SK-N-SH treated with all-trans-retinoic acid at 6 μM for 48 hours (cell line): ENCODE results near the gene USF2.

Experiments
- ATAC-seq: fragments of 200-7000 bp; cut with Tn5 transposase; 3 replicates; pipeline ENCODE4 v1.9.1; 2020; ENCODE audit warnings: mild to moderate bottlenecking, moderate library complexity
- ARNTL ChIP-seq: fragments of 450-650 bp; formaldehyde crosslinking; IDR thresholded peaks from 2 replicates; pipeline ENCODE4 v1.5.0; 2020; ENCODE audit warnings: low read depth, mild to moderate bottlenecking, moderate library complexity, borderline replicate concordance
- BACH2 ChIP-seq: fragments of 250-450 bp; sonication (Bioruptor Pico); IDR thresholded peaks from 2 replicates; pipeline ENCODE4 v1.9.0; 2021; ENCODE audit warnings: mild to moderate bottlenecking, borderline replicate concordance
- CREB5 ChIP-seq: fragments of 250-450 bp; sonication (Bioruptor Pico); IDR thresholded peaks from 2 replicates; pipeline ENCODE4 v1.5.1; 2020; ENCODE audit warnings: low read depth, mild to moderate bottlenecking, moderate library complexity
- CSDC2 ChIP-seq: fragments of 250-450 bp; sonication (Bioruptor Pico); IDR thresholded peaks from 2 replicates; pipeline ENCODE4 v1.5.0; 2020; ENCODE audit warnings: mild to moderate bottlenecking, moderate library complexity
- ESRRG ChIP-seq: fragments of 250-450 bp; sonication (Bioruptor Pico); IDR thresholded peaks from 2 replicates; pipeline ENCODE4 v1.6.1; 2021; ENCODE audit warnings: mild to moderate bottlenecking
- GLIS3 ChIP-seq: fragments of 250-450 bp; sonication (Bioruptor Pico); IDR thresholded peaks from 2 replicates; pipeline ENCODE4 v1.5.0; 2020; ENCODE audit warnings: mild to moderate bottlenecking, moderate library complexity
- ISL1 ChIP-seq: fragments of 250-450 bp; sonication (Bioruptor Pico); IDR thresholded peaks from 2 replicates; pipeline ENCODE4 v2.1.2; 2022; ENCODE audit warnings: mild to moderate bottlenecking, moderate library complexity
- OSR1 ChIP-seq: fragments of 250-450 bp; sonication (Bioruptor Pico); IDR thresholded peaks from 2 replicates; pipeline ENCODE4 v1.8.0; 2022; ENCODE audit warnings: moderate library complexity, mild to moderate bottlenecking, inconsistent platforms
- POU6F1 ChIP-seq: fragments of 250-450 bp; sonication (Bioruptor Pico); IDR thresholded peaks from 2 replicates; pipeline ENCODE4 v1.8.0; 2021; ENCODE audit warnings: low read depth, mild to moderate bottlenecking, moderate library complexity, borderline replicate concordance
- PPARA ChIP-seq: fragments of 250-450 bp; sonication (Bioruptor Pico); IDR thresholded peaks from 2 replicates; pipeline ENCODE4 v1.5.0; 2020; ENCODE audit warnings: mild to moderate bottlenecking, borderline replicate concordance
- RARB ChIP-seq: fragments of 250-450 bp; sonication (Bioruptor Pico); IDR thresholded peaks from 2 replicates; pipeline ENCODE4 v1.8.0; 2021; ENCODE audit warnings: mild to moderate bottlenecking, moderate library complexity
- SNAI2 ChIP-seq: fragments of 250-450 bp; sonication (Bioruptor Pico); IDR thresholded peaks from 2 replicates; pipeline ENCODE4 v1.5.0; 2020; ENCODE audit warnings: mild to moderate bottlenecking, moderate library complexity
- TCF4 ChIP-seq: fragments of 250-450 bp; sonication (Bioruptor Pico); IDR thresholded peaks from 2 replicates; pipeline ENCODE4 v1.8.0; 2021; ENCODE audit warnings: mild to moderate bottlenecking, moderate library complexity, borderline replicate concordance
- TOX ChIP-seq: fragments of 250-450 bp; sonication (Bioruptor Pico); IDR thresholded peaks from 2 replicates; pipeline ENCODE4 v1.8.0; 2021; ENCODE audit warnings: mild to moderate bottlenecking, moderate library complexity, borderline replicate concordance
- ZC3H10 ChIP-seq: fragments of 250-450 bp; sonication (Bioruptor Pico); IDR thresholded peaks from 2 replicates; pipeline ENCODE4 v1.5.1; 2021; ENCODE audit warnings: mild to moderate bottlenecking, moderate library complexity
- ZFP3 ChIP-seq: fragments of 250-450 bp; sonication (Bioruptor Pico); IDR thresholded peaks from 2 replicates; pipeline ENCODE4 v1.5.0; 2020; ENCODE audit warnings: mild to moderate bottlenecking, moderate library complexity
- ZFP30 ChIP-seq: fragments of 450-650 bp; formaldehyde crosslinking; IDR thresholded peaks from 2 replicates; pipeline ENCODE4 v1.5.0; 2022; ENCODE audit warnings: mild to moderate bottlenecking, moderate library complexity
- ZNF565 ChIP-seq: fragments of 450-650 bp; formaldehyde crosslinking; conservative IDR thresholded peaks from 2 replicates; pipeline ENCODE4 v1.5.0; 2020; ENCODE audit warnings: low read depth, mild to moderate bottlenecking, moderate library complexity
- ZNF70 ChIP-seq: fragments of 450-650 bp; formaldehyde crosslinking; IDR thresholded peaks from 2 replicates; pipeline ENCODE4 v1.5.0; 2020; ENCODE audit warnings: mild to moderate bottlenecking, moderate library complexity
- ZNF8 ChIP-seq: fragments of 450-650 bp; formaldehyde crosslinking; IDR thresholded peaks from 2 replicates; pipeline ENCODE4 v1.5.0; 2020; ENCODE audit warnings: mild to moderate bottlenecking, moderate library complexity
- TF ChIP-seq, protein P1 (sequence below): fragments of 250-450 bp; sonication (Bioruptor Pico); IDR thresholded peaks from 2 replicates; pipeline ENCODE4 v1.5.0; 2020; ENCODE audit warnings: mild to moderate bottlenecking, moderate library complexity
- TF ChIP-seq, protein P2 (sequence below): fragments of 250-450 bp; sonication (Bioruptor Pico); IDR thresholded peaks from 2 replicates; pipeline ENCODE4 v1.5.1; 2021; ENCODE audit warnings: mild to moderate bottlenecking, moderate library complexity
- TF ChIP-seq, protein P3 (sequence below): fragments of 250-450 bp; sonication (Bioruptor Pico); IDR thresholded peaks from 2 replicates; pipeline ENCODE4 v1.8.0; 2020; ENCODE audit warnings: mild to moderate bottlenecking, moderate library complexity, borderline replicate concordance

USF2 gene, protein sequence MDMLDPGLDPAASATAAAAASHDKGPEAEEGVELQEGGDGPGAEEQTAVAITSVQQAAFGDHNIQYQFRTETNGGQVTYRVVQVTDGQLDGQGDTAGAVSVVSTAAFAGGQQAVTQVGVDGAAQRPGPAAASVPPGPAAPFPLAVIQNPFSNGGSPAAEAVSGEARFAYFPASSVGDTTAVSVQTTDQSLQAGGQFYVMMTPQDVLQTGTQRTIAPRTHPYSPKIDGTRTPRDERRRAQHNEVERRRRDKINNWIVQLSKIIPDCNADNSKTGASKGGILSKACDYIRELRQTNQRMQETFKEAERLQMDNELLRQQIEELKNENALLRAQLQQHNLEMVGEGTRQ

GRCh38 chr19:35268536-35269437, at the start of gene USF2:
Gene USF2 (plus strand): TSS chr19:35268962. CDS start chr19:35269102, 140 bp downstream.
- ATAC-seq, result peak; percentile 19; the same call in 2 of the 3 replicates
- TF ChIP-seq RARB (CRISPR knock-in tag) (no peak), OSR1 (CRISPR knock-in tag) (no peak), ESRRG (CRISPR knock-in tag) (no peak), ZFP30 (no peak), ZNF70 (CRISPR knock-in tag) (no peak), CREB5 (CRISPR knock-in tag) (no peak), BACH2 (CRISPR knock-in tag) (no peak), ZFP3 (CRISPR knock-in tag) (no peak), PPARA (CRISPR knock-in tag) (no peak), TCF4 (CRISPR knock-in tag) (no peak), ZNF8 (CRISPR knock-in tag) (no peak), SNAI2 (CRISPR knock-in tag) (no peak), ZNF565 (CRISPR knock-in tag) (no peak)
- TF ChIP-seq, protein P1, sequence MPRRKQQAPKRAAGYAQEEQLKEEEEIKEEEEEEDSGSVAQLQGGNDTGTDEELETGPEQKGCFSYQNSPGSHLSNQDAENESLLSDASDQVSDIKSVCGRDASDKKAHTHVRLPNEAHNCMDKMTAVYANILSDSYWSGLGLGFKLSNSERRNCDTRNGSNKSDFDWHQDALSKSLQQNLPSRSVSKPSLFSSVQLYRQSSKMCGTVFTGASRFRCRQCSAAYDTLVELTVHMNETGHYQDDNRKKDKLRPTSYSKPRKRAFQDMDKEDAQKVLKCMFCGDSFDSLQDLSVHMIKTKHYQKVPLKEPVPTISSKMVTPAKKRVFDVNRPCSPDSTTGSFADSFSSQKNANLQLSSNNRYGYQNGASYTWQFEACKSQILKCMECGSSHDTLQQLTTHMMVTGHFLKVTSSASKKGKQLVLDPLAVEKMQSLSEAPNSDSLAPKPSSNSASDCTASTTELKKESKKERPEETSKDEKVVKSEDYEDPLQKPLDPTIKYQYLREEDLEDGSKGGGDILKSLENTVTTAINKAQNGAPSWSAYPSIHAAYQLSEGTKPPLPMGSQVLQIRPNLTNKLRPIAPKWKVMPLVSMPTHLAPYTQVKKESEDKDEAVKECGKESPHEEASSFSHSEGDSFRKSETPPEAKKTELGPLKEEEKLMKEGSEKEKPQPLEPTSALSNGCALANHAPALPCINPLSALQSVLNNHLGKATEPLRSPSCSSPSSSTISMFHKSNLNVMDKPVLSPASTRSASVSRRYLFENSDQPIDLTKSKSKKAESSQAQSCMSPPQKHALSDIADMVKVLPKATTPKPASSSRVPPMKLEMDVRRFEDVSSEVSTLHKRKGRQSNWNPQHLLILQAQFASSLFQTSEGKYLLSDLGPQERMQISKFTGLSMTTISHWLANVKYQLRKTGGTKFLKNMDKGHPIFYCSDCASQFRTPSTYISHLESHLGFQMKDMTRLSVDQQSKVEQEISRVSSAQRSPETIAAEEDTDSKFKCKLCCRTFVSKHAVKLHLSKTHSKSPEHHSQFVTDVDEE (CRISPR knock-in tag), result no peak

DNA sequence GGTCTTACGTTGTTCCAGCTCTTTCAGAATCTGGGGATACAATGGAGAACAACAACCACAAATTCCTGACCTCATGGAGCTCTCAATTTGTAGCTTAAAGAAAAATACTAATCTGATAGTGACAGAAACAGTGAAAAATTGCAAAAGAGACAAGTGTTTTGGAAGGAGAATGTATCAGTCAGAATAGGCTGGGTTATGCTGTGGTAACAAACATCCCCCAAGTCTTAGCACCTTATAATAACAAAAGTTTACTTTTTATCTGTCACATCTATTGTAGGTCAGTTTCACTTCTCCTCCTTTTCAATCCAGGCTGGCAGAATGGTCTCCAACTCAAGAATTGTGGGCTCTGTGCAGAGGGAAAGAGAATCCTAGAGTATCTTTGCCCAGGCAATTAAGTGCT, 49.8 kb upstream of the USF2 start:
- ATAC-seq, result no peak
- no peak for TF ChIP-seq CREB5 (CRISPR knock-in tag)
- TF ChIP-seq, protein P2, sequence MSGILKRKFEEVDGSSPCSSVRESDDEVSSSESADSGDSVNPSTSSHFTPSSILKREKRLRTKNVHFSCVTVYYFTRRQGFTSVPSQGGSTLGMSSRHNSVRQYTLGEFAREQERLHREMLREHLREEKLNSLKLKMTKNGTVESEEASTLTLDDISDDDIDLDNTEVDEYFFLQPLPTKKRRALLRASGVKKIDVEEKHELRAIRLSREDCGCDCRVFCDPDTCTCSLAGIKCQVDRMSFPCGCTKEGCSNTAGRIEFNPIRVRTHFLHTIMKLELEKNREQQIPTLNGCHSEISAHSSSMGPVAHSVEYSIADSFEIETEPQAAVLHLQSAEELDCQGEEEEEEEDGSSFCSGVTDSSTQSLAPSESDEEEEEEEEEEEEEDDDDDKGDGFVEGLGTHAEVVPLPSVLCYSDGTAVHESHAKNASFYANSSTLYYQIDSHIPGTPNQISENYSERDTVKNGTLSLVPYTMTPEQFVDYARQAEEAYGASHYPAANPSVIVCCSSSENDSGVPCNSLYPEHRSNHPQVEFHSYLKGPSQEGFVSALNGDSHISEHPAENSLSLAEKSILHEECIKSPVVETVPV (CRISPR knock-in tag), result no peak
- TF ChIP-seq TCF4 (CRISPR knock-in tag), result no peak
- TF ChIP-seq ZNF70 (CRISPR knock-in tag), result no peak
- no peak for TF ChIP-seq PPARA (CRISPR knock-in tag)
- no peak for TF ChIP-seq ZNF565 (CRISPR knock-in tag)
- TF ChIP-seq TOX (CRISPR knock-in tag), result no peak
- TF ChIP-seq ZFP3 (CRISPR knock-in tag), result no peak
- TF ChIP-seq, protein P3, sequence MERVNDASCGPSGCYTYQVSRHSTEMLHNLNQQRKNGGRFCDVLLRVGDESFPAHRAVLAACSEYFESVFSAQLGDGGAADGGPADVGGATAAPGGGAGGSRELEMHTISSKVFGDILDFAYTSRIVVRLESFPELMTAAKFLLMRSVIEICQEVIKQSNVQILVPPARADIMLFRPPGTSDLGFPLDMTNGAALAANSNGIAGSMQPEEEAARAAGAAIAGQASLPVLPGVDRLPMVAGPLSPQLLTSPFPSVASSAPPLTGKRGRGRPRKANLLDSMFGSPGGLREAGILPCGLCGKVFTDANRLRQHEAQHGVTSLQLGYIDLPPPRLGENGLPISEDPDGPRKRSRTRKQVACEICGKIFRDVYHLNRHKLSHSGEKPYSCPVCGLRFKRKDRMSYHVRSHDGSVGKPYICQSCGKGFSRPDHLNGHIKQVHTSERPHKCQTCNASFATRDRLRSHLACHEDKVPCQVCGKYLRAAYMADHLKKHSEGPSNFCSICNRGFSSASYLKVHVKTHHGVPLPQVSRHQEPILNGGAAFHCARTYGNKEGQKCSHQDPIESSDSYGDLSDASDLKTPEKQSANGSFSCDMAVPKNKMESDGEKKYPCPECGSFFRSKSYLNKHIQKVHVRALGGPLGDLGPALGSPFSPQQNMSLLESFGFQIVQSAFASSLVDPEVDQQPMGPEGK, result no peak
- no peak for TF ChIP-seq ZNF8 (CRISPR knock-in tag)
- no peak for TF ChIP-seq ESRRG (CRISPR knock-in tag)
- TF ChIP-seq RARB (CRISPR knock-in tag), result no peak
- no peak for TF ChIP-seq OSR1 (CRISPR knock-in tag)
- no peak for TF ChIP-seq ISL1 (CRISPR knock-in tag)
- TF ChIP-seq ZC3H10 (CRISPR knock-in tag), result no peak
- no peak for TF ChIP-seq BACH2 (CRISPR knock-in tag)
- TF ChIP-seq CSDC2, result no peak
- TF ChIP-seq GLIS3 (CRISPR knock-in tag), result no peak
- no peak for TF ChIP-seq ARNTL (CRISPR knock-in tag)
- TF ChIP-seq POU6F1 (CRISPR knock-in tag), result no peak
